Measurements from ENCODE around the gene PRSS22. TPM values are rescaled to one million over a fixed set of nuclear protein-coding genes. Genes with fewer than 3 reads are reported as not detected.

The PRSS22 gene
- total RNA-seq, 1 donor from 2014 or later = not detected

GRCh38 chr16:2829501-2830354 is 28.2 kb downstream of the PRSS22 start, which contains the start of gene ZG16B:
TSS of gene ZG16B (plus strand) at chr16:2830303. CDS start at chr16:2830442, 139 bp downstream.
- DNase-seq = no peak

GRCh38 chr16:2828876-2829430 is 29.0 kb downstream of the PRSS22 start:
- no peak for DNase-seq

GRCh38 chr16:2828521-2828840 is 29.5 kb downstream of the PRSS22 start:
- DNase-seq = no peak

GRCh38 chr16:2827831-2828520 is 30.0 kb downstream of the PRSS22 start:
- no peak for DNase-seq

GRCh38 chr16:2827374-2827791 is 30.6 kb downstream of the PRSS22 start:
- no peak for DNase-seq

GRCh38 chr16:2826591-2827373 is 31.2 kb downstream of the PRSS22 start:
- no peak for DNase-seq

GRCh38 chr16:2825906-2826305 is 32.1 kb downstream of the PRSS22 start:
- no peak for DNase-seq

GRCh38 chr16:2825049-2825742 is 32.8 kb downstream of the PRSS22 start:
- DNase-seq = no peak

- DNase-seq = no peak
These were observed 33.3 kb downstream of the PRSS22 start for GRCh38 chr16:2824626-2825025.

- DNase-seq = no peak
These were observed 35.5 kb downstream of the PRSS22 start for GRCh38 chr16:2822496-2822895.

- no peak for DNase-seq
These were observed 35.8 kb downstream of the PRSS22 start for GRCh38 chr16:2822158-2822495.

GRCh38 chr16:2821487-2822157 is 36.3 kb downstream of the PRSS22 start:
- no peak for DNase-seq

- no peak for DNase-seq
These were observed 37.0 kb downstream of the PRSS22 start for GRCh38 chr16:2820836-2821486.

- no peak for DNase-seq
These were observed 37.8 kb downstream of the PRSS22 start for GRCh38 chr16:2819939-2820835.

GRCh38 chr16:2819179-2819938 is 38.6 kb downstream of the PRSS22 start:
- no peak for DNase-seq

GRCh38 chr16:2818272-2818876 is 39.6 kb downstream of the PRSS22 start:
- no peak for DNase-seq

- no peak for DNase-seq
These were observed 40.4 kb downstream of the PRSS22 start for GRCh38 chr16:2817340-2818271.

Data from occipital lobe (tissue), 2 donors.